Fibroblast of skin of left biceps (primary cell): ENCODE results near the gene SPATA2.
"Not testable (repeated sequence)": the region's sequence is repeated elsewhere in the genome, so short reads cannot be mapped to it uniquely, and the experiment has no call there.

Experiments
- DNase-seq, 2 experiments: peaks; one replicate each; pipeline ENCODE4 v3.0.0-alpha.2; 2013; ENCODE audit warnings: low read depth in 2 of 2

Gene SPATA2

DNA sequence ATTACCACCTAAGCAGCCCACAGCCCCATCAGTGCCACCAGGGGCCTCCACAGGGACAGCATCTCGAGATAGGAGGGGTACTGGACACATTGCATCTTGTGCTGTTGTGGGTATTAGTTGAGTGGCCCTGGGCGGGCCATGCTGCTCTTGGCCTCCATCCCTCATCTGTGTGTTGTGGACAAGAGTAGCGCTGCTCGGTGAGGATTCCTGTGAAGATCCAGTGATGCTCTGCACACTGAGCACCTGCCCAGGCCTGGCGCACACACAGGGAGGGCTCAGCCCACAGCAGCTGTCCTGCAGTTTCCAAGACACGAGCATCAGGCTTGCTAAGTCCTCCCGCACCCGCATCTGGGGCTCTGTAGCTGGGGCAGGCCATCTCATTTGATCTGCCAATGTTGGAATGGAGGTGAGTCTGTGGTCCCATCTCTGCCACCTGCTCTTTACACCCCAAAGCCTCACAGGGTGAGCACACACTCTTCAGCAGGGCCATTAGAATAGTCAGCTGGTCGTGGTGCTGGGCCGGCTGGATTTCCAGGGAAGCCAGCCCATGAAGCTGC, 32.0 kb downstream of the SPATA2 start:
- DNase-seq, result no peak

DNA sequence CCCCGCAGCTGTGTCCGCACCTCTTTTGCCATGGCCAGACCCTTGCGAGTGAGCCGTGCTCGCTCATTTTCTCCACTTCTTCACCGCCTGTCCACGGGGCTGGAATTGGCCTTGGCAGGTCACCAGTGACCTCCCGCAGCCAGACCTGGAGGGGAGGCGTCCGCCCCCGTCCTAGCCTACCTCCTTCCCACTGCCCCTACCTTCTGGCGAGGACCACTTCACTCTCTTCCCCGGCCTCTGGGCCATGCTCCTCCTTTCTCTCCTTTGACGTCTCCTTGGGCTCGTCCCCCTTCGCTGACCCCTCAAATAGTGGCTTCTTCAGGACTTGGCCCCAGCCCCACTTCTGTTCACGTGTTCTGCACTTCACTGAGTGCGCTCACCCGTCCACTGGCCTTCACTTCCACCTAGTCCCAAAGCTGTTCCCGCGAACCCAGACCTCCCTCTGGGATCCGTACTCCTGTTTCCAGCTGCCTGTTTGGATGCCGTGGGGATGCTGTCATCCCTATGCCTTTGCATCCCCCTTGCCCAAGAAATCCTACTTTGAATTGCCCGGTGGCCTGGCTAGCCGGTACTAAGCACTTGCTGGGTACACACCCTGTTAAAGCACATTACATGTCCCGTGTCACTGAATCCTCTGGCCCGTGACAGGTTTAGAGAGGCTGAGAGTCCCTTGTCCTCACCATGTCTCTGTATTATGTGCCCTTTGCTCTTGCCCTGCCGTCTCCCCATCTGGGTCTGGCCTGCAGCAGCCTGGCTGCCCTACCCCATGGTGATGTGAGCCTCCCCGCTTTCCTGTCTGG, 33.0 kb downstream of the SPATA2 start:
- no peak for DNase-seq

DNA sequence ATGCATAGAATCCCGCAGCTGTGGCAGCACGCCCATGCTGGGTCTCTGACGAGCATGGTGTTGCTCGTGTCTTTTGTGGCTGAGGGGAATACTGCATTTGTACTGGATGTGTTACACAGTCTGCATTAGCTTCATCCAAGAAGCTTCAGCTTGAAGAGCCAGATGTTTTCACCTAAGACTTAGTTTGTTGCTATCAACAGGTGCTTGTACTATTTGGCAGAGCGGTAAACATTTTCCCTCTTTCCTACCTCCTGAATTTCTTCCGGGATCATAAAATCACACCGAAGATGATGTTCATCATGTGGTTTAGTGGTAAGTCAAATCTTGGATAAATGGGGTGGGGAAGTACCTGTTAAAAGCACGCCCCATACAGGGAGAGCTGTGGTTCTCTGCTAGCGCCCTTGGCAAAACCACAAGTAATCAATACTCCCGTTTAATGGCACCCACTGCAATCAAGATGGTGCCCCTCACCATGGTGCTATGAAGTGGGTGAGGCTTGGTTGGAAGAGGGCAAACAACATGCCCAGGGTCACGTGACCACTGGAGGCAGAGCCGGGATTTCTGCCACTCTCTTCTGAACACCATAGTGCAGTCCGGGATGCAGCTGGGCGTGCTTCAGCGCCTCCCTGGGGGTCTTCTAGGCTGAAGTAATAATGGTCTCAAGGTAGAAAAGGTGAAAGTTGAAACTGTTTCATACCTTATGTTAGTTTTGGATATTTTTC, 34.4 kb downstream of the SPATA2 start:
- no peak for DNase-seq

DNA sequence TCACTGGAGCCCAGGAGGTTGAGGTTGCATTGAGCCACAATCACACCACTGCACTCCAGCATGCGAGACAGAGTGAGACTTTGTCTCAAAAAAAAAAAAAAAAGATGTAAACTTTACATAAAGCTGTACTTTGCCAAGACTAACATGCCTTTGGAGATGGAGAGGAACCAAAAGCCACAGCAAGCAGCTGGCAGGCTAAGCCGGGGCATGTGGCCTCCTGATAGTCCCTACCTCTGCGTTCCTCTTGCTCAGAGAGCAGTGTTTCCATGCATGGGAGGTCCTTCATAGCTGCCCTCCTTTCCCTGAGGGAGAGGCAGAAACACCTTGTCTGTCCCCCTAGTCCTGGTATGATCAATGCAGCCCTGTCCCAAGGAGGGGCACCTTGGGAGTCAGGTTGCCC, 35.2 kb downstream of the SPATA2 start:
- no peak for DNase-seq

DNA sequence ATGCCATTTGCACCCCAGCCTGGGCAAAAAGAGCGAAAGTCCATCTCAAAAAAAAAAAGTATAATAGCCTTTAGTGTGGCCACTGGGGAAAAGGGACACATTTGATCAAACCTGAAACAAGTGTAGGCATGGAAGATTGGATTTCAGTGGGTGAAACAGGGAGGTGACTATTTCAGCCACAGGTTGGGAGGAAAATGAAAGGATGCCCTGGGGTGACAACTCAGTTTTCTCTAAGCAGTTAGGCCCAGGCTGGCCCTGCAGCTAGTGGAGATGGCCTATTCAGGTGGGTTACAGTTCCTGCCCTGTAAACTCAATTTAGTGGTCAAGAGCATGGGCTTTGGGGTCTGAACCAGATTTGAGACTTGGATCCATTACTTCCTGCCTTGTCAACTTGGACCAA, 36.4 kb downstream of the SPATA2 start:
- DNase-seq, result no peak

DNA sequence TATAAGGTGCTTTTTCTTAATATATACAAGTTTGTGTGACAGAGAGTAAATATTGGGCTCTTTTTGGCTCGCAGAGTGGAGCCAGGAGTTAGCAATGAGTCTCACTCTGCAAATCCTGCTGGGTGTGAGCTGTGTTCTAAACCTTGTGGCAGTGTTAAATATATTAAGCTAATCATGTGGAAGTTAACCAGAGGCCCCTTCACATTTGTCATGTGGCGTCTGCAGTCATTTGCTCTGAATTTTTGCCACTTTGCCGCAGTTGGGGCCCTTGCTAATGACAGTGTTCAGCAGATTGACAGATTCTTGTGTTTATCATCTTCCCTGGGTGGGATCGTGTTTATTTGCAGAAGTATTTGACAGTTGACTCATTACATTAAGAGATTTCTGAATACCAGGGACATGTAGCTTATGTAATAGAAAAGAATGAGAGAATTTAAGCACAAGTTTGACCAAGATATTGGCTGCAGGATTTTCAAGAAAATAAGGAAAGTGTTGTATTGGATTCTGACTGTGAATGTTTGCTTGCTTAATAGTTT, 37.9 kb downstream of the SPATA2 start:
- DNase-seq, result no peak

DNA sequence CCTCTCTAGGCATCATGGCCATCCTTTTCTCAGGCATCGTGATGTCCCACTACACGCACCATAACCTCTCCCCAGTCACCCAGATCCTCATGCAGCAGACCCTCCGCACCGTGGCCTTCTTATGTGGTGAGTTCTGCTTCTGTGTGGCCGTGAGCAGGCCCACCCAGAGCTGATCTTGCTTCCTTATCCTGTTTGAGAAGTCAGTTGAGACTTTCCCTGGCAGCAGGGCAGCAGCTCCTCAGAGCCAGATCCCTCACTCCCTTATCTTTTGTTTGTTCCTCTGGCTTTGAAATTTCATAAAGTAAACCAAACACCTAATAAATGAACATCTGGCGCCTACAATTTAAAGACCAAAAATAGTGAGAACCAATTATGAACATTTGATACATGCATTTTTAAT, 40.6 kb downstream of the SPATA2 start:
- no peak for DNase-seq

DNA sequence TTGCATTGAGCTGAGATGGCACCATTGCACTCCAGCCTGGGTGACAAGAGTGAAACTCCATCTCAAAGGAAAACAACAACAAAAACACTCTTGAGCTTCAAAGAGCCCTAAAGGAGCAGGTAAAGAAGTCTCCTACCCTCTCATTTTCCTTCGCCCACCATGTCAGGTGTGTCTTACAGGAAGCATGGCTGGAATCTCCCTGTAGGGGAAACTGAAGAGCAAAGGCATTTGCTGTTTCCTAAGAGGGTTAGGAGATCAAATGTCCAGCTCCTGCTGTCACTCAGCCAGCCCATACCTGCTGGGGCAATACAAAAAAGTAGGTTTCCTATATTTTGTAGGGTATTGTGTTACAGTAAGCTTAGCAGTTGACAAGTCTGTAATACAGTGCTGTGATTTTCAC, 43.3 kb downstream of the SPATA2 start:
- no peak for DNase-seq

DNA sequence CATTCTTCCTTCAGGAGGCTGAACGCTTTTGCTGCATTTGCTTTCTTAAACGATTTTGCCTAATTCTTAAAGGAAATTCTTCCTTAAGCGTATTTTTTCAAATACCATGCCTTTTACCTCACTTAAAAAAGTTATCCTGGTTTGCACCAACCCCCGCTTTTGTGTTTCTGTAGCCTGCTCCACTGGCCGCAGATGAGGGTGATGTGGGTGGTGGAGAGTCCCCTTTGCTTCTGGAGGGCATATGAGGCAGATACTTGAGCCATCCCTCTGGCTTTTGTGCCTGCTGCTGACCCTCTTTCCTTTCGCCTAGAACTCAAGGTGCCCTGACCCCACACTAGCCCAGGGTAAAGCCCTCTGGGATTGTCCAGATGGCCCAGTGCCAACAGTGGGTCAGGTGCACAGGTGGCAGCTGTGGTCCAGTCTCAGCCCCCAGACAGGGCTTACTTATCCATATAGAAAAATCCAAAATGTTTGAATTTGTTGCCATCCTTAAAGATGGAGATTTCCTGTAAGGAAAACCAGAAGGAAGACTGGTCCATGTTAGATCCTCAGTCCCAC, 43.9 kb downstream of the SPATA2 start:
- DNase-seq, result no peak

DNA sequence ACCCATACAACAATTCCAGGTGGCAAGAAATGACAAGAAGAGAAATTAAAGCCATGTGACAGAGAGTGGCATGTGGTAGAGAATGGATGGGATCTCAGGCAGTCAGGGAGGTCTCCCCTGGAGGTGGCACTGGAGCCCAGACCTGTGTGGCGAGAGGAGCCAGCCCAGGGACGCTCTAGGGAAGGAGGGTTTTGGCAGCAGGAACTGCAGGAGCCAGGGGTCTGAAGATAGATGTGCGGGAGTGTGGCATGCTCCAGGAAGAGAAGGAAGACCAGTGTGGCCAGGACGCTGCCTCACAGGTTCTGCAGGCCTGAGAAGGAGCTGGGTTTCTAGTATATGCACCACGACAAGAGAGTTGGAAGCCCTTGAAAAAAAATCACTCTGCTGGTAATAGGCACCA, 45.1 kb downstream of the SPATA2 start:
- no peak for DNase-seq

DNA sequence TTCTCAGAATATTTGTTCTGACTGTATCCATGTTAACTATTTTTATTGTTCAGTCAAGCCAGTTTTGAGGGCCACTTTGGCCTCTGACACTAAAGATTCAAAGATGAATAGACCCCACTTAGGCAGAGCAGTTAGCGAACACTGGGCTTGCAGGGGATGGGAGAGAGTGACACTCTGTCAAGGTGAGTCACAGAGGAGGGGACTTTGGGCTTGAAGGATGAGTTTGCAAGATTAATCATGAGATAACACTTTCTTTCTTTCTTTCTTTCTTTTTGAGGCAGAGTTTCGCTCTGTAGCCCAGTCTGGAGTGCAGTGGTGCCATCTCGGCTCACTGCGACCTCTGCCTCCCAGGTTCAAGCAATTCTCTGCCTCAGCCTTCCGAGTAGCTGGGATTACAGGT, 46.4 kb downstream of the SPATA2 start:
- DNase-seq, result no peak

DNA sequence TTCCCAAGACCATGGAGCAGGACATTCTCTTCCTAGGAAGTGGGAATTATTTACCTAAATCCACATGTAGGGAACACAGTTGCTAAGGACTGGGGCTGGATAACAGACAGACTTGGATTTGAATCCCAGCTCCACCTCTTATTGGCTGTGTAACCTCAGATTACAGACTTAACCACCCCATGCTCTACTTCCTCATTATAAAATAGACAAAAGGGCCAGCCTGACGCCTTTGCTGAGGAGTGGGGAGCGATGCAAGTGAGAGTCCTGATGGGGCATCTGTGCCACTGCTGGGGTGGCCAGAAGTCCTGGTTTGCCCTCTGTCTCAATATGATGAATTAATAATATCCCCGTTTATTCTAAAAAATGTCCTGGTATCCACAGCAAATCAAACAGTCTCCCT, 46.8 kb downstream of the SPATA2 start:
- no peak for DNase-seq

DNA sequence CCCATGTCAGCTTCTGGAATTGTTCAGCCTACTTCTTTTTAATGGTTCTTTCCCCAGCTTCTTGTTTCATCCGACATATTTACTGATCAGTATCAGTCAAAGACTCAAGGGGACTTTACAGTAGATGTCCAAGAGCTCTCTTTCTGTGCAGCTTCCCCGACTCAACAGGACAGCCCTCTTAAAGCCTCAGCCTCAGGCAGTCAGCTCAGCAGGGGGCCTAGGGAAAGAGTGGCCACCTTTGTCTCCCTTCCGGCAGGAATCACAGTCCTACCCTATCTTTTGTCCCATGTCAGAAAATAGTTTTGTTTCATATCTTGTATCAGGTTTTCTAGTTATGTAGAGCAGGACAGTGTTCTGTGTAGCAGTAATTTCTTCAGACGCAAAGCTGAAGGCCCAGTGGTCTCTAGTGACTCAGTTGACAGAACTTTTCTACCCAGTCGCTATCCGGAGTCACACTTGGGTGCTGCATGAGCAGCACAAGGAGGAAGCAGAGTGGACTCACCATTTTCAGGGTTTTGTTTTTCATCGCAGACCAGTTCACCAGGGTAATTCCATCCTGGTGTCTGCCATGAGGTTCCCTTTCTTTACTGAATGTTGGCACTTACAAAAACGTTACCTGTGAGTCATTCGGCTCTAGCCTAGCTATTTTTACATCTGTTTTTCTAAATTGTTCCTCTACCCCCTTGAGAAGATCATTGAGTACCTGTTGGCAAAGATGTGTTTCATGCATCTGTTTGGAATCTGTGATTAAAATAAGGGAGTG, 47.7 kb downstream of the SPATA2 start:
- no peak for DNase-seq

DNA sequence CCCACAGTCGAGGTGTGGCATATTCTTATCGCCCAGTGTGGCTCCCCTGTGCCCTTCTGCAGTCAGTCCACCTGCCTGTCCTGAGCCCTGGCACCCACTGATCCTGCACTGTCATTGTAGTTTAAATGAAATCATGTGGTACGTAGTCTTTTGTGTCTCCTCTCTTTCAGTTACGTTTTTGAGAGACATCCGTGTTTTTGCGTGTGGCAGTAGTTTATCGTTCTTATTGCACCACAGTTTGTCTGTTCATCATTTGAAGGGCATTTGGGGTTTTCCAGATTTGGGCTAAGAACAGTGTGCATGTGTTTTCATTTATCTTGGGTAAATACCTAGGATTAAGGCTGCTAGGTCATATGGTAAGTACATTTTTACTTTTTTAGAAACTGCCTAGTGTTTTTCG, 49.3 kb downstream of the SPATA2 start:
- peak; percentile 78 to 83 for DNase-seq

DNA sequence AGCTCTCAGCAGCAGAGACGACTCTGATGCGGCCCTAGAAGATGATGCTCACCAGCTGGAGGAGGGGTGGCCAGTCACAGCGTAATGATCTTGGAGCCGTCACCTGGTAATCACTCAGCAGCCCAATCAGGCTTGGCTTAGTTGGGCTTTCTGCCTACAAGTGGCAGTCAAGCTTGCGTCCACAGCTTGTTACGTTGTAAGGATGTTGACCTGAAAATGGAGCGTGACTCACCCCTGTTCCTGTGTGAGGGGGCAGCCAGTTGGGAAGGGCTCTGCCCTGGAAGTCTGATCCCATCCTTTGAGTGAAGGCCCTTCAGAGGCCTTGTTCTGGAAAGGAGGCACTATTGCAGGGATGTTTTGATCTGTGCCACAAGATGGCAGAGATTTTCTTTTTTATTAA, 49.8 kb downstream of the SPATA2 start:
- no peak for DNase-seq

DNA sequence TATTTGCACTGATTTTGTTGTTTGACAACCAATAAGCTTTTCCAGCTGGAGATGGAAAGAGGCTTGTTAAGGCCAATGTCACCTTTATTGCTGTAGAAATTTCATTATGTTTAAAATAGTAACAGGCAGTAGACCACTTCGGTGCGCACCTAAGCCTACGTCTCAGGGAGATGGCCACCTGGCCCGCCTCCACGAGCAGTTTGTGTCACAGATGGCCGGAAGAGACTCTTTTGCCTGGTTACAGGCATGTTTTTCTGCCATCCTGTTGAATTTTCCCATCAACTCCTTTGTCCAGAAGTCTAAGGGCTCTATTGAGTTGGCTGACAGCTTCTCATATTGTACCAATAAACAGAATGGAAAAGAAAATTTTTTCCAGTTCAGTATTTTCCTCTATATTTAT, 51.7 kb downstream of the SPATA2 start:
- no peak for DNase-seq

DNA sequence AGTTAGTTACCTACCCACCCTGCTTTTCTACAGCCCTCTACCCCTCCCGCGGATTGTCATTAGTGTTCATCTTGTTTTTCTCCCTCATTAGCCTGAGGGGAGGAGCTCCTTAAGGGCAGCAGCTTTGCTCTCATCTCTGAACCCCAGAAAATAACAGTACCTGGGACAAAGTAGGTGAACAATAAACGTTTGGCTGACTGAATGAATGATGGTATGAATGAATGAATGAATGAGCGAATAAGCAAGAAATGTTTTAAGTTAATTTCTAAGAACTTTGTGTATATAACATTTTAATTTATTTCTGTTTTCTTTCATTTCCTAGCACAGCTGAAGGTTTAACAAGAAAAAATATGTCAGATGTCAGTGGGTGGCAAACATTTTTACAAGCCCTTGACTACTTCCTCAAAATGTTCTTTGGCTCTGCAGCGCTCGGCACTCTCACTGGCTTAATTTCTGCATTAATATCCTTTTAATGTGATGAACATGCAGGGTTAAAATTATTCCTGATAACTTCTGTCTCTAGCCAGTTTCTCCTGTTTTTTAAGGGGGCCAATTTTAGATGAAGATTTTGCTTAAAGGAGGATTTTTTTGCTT, 52.6 kb downstream of the SPATA2 start:
- DNase-seq, result no peak

DNA sequence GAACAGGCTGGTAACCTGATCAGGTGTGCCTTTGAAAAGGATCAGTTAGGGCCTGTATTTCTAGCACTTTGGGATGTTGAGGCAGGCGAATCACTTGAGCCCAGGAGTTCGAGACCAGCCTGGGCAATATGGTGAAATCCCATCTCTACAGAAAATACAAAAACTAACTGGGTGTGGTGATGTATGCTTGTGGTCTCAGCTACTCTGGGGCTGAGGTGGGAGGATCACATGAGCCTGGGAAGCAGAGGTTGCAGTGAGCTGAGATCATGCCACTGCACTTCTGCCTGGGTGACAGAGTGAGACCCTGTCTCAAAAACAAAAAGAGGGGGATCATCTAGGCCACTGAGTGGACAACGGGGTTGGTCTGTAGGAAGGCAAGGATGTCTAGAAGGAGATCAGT, 54.1 kb downstream of the SPATA2 start:
- not testable (repeated sequence) for DNase-seq

DNA sequence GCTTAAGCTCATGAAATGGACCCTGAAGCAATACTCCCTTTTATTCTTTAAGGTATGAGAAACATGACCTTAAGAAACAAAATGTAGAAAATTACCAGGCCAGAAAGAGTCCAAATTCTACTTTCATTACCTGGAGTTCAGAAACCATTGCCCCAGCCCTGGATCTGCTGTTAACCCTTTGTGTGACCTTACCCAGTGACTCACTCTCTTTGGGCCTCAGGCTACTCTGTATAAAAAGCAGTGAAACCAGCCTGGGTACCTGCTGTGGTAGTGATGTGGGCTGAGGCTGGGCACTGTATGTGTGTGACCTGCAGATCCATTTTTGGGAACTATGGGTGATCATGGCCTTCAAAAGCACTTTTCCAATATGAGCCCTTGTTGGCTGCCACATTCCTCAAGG, 55.5 kb downstream of the SPATA2 start:
- no peak for DNase-seq

DNA sequence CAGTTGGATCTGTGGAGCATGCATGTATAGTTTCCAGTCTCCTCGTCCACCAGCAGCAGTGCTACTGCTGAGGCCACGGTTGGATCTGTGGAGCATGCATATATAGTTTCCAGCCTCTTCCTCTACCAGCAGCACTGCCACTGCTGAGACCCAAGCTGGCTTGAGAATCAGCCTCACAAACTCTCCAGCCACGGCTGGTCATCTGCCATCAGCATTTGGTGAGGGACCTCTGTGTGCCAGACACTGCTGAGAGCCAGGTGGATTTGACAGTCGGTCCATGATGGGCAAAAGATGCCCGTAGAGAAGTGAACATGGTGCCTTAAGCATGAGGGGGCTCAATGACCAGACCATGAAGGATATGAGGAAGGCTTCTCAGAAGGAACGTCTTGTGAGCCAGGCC, 56.3 kb downstream of the SPATA2 start:
- no peak for DNase-seq

DNA sequence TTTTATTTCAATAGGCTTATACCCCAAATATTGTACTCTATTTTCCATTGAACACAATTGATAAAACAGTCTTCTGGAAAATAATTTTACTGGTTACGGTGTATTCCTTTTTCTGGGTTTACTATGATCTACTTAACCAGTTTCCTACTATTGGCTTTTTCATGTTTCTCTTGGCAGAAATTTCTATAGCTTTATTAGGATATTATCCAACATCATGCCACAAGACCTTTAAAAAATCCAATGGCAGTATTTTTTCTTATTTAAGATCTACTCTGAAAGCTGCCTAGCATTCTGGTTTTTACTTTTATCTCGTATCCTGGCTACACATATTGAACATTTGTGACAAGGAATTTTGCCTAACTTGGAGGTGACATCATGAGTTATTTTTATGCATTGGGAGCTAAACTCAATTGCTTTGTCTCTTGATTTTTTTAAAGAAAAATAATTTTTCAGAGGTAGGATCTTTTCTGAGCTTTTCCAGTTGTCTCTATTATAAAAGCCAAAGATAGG, 57.2 kb downstream of the SPATA2 start:
- no peak for DNase-seq
